ENCODE results near the gene MMP11. TPM values are rescaled to one million over a fixed set of nuclear protein-coding genes. Genes with fewer than 3 reads are reported as not detected.

MMP11 gene
- total RNA-seq, 2 experiments from 2014 or later = 0.42 to 0.74 TPM

GRCh38 chr22:23754980-23755636 is 17.5 kb upstream of the MMP11 start:
- POLR2A ChIA-PET = no interaction called here

GRCh38 chr22:23755711-23756110 is 16.9 kb upstream of the MMP11 start:
- ChIA-PET POLR2A (no interaction called here), CTCF (interaction anchor here (1.0 to 1.5 kb wide), 2 partner anchors 11 to 94 kb away, joined by 4 to 5 read pairs; partner anchors contain the start of gene CHCHD10)

More at GRCh38 chr22:23754980-23755636, 17.5 kb upstream of the MMP11 start:
- CTCF ChIA-PET = interaction anchor here (1.0 kb wide), 1 partner anchor 94 kb away, joined by 5 read pairs; no protein-coding TSS in a partner anchor

- POLR2A ChIA-PET = interaction anchor here (0.7 kb wide), 1 partner anchor 652 kb away, joined by 3 read pairs; no protein-coding TSS in a partner anchor
- CTCF ChIA-PET = interaction anchor here (1.5 kb wide), 1 partner anchor 10 kb away, joined by 4 read pairs; the partner anchor contains the start of gene CHCHD10
Observed at GRCh38 chr22:23756891-23757290, 15.8 kb upstream of the MMP11 start.

- ChIA-PET POLR2A (interaction anchor here (1.0 kb wide), 1 partner anchor 9 kb away, joined by 4 read pairs; the partner anchor contains the start of gene ZNF70), CTCF (no interaction called here)
Observed at GRCh38 chr22:23759566-23759965, 13.1 kb upstream of the MMP11 start.

- POLR2A ChIA-PET = interaction anchor here (1.0 kb wide), 1 partner anchor 9 kb away, joined by 4 read pairs; the partner anchor contains the start of gene ZNF70
- CTCF ChIA-PET = no interaction called here
Observed at GRCh38 chr22:23760056-23760455, 12.6 kb upstream of the MMP11 start.

- ChIA-PET CTCF (interaction anchor here (1.6 kb wide), 1 partner anchor 86 kb away, joined by 4 read pairs; no protein-coding TSS in a partner anchor), POLR2A (interaction anchor here (0.6 to 1.0 kb wide), 2 partner anchors 13 to 26 kb away, joined by 3 read pairs; partner anchors contain the start of gene ZNF70)
Observed at GRCh38 chr22:23762842-23763578, 9.6 kb upstream of the MMP11 start, which contains the start of gene C22orf15. Gene C22orf15, plus strand, starts transcription at chr22:23762990. Its CDS starts 317 bp downstream, at chr22:23763307.

GRCh38 chr22:23763579-23763945 is 9.1 kb upstream of the MMP11 start:
- ChIA-PET CTCF (interaction anchor here (1.6 kb wide), 1 partner anchor 86 kb away, joined by 4 read pairs; no protein-coding TSS in a partner anchor), POLR2A (interaction anchor here (1.0 kb wide), 1 partner anchor 13 kb away, joined by 3 read pairs; the partner anchor contains the start of gene ZNF70)

GRCh38 chr22:23763954-23764353 is 8.7 kb upstream of the MMP11 start:
- CTCF ChIA-PET = interaction anchor here (1.6 kb wide), 1 partner anchor 86 kb away, joined by 4 read pairs; no protein-coding TSS in a partner anchor
- POLR2A ChIA-PET = no interaction called here

GRCh38 chr22:23764899-23765881 is 7.5 kb upstream of the MMP11 start:
- CTCF ChIA-PET = interaction anchor here (1.0 to 1.8 kb wide), 2 partner anchors 17 to 84 kb away, joined by 4 to 6 read pairs; no protein-coding TSS in a partner anchor
- POLR2A ChIA-PET = no interaction called here

GRCh38 chr22:23767303-23767672 is 5.4 kb upstream of the MMP11 start:
- CTCF ChIA-PET = interaction anchor here (0.6 to 3.5 kb wide), 4 partner anchors 11 to 186 kb away, joined by 4 to 21 read pairs (median 6); no protein-coding TSS in a partner anchor
- POLR2A ChIA-PET = interaction anchor here (0.5 to 2.1 kb wide), 5 partner anchors 18 to 90 kb away, joined by 3 to 11 read pairs (median 5); partner anchors contain the start of genes DERL3 and SLC2A11

GRCh38 chr22:23767673-23768548 is 4.7 kb upstream of the MMP11 start, which contains the start of gene CHCHD10:
Gene CHCHD10, minus strand, starts transcription at chr22:23767972. Its CDS starts 98 bp downstream, at chr22:23767874.
- ChIA-PET POLR2A (interaction anchor here (0.5 to 2.1 kb wide), 7 partner anchors 18 to 126 kb away, joined by 3 to 11 read pairs (median 3); partner anchors contain the start of genes DERL3, MIF and SLC2A11), CTCF (interaction anchor here (0.6 to 3.5 kb wide), 4 partner anchors 11 to 186 kb away, joined by 4 to 21 read pairs (median 6); no protein-coding TSS in a partner anchor)

- CTCF ChIA-PET = interaction anchor here (0.7 to 3.5 kb wide), 2 partner anchors 62 to 80 kb away, joined by 3 to 21 read pairs; no protein-coding TSS in a partner anchor
- POLR2A ChIA-PET = no interaction called here
Observed at GRCh38 chr22:23769321-23769965, 3.2 kb upstream of the MMP11 start.

GRCh38 chr22:23772315-23772648 is 367 bp upstream of the MMP11 start:
- POLR2A ChIA-PET = interaction anchor here (1.3 kb wide), 1 partner anchor 85 kb away, joined by 3 read pairs; the partner anchor contains the start of gene SLC2A11
- CTCF ChIA-PET = interaction anchor here (1.3 kb wide), 2 partner anchors 12 to 15 kb away, joined by 3 read pairs; partner anchors contain the start of gene SMARCB1

- ChIA-PET POLR2A (no interaction called here), CTCF (no interaction called here)
Observed at GRCh38 chr22:23773483-23774113, 949 bp downstream of the MMP11 start.

- ChIA-PET CTCF (interaction anchor here (0.9 to 2.0 kb wide), 2 partner anchors 12 to 75 kb away, joined by 4 to 5 read pairs; partner anchors contain the start of gene SMARCB1), POLR2A (no interaction called here)
Observed at GRCh38 chr22:23774114-23774921, 1.7 kb downstream of the MMP11 start.
